ENCODE data around the gene LMNA.
A peak's percentile ranks its signal among the peaks of the same experiment; 100 is the strongest.
"Not testable (repeated sequence)": the region's sequence is repeated elsewhere in the genome, so short reads cannot be mapped to it uniquely, and the experiment has no call there.

LMNA gene

DNA sequence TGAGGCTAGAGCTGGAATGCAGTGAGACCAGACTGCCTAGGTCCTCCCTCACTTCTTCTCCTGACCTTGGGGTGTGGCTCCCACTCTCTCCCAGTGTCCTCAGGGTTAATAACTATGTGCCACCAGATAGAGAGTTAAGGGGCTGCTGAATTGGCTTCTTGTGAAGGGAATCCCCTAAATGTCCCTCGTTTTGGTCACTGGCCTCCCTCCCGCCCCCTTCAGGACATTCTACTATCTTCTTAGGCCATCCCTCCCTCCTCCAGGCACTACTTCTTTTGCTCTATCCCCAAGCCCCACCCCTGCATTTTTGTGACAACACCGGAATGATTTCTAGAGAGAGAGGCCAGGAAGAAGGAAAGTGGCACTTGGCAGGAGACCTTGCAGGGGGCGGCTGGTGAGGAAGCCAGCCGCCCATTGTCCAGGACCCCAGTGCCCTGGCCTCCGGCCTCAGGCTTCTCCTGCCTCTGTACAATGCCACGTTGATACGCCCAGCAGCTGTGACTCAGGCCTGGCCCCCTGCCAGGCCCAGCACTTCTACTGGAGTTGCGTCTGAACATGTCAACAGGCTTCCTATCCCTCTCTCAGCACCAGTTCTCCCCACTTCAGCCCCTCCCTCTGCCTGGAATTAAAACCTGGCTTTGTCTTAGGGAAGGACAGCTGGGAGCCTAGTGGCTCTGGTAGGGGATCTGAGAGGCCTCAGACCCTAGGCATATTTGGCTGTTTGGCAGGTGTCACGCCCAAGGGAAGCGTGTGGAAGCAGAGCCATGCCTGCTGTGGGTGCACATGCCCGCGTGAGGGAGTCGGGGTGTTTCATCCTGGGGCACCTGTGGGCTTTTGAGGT is 9.1 kb downstream of the LMNA start:
- peak; percentile 96 for DNase-seq

DNA sequence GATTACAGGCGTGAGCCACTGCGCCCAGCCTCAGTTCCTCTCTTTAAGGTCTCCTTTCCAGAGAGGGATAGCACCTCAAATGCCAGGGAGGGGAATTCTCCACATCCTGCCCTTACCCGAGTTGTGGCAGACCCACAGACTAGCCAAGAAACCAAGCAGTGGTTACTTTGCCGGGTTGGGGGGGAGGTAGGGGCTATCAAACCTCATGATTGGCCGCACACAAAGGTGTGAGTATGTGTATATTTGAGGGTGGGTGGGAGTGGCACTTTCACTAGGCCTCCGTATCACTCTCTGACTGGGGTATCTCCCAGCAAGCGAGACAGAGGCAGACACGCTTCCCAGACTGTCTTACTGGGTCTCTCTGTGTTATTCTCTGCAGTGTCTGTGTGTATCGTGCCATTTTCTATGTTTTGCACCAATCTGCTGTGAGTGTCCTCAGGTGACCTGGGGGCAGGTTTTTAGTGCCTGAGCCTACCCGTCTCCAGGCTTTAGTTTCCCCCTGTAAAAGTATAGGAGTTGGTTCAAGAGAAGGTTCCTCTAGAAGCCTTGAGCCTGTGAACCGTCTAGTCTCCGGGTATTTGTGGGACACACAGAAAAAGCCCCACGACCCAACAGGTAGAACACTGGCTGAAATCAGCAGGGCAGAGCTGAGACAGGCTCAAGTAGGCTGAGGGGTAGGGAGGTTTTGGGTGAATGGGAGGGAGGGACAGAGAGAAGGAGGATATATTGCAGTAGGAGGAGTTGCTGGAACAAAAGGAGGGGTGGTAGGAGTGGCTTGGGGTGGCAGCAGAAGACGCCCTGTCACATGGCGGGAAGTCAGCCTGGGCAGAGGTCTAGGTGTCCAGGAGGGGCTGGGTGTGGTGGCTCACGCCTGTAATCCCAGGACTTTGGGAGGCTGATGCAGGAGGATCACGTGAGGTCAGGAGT is 10.3 kb downstream of the LMNA start:
- peak; percentile 48 for DNase-seq

DNA sequence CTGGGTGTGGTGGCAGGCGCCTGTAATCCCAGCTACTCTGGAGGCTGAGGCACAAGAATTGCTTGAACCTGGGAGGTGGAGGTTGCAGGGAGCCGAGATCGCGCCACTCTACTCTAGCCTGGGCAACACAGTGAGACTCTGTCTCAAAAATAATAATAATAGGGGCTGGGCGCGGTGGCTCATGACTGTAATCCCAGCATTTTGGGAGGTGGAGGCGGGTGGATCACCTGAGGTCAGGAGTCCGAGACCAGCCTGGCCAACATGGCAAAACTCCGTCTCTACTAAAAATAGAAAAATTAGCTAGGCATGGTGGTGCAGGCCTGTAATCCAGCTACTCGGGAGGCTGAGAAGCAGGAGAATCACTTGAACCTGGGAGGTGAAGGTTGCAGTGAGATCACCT is 11.0 kb downstream of the LMNA start:
- DNase-seq: not testable (repeated sequence)

DNA sequence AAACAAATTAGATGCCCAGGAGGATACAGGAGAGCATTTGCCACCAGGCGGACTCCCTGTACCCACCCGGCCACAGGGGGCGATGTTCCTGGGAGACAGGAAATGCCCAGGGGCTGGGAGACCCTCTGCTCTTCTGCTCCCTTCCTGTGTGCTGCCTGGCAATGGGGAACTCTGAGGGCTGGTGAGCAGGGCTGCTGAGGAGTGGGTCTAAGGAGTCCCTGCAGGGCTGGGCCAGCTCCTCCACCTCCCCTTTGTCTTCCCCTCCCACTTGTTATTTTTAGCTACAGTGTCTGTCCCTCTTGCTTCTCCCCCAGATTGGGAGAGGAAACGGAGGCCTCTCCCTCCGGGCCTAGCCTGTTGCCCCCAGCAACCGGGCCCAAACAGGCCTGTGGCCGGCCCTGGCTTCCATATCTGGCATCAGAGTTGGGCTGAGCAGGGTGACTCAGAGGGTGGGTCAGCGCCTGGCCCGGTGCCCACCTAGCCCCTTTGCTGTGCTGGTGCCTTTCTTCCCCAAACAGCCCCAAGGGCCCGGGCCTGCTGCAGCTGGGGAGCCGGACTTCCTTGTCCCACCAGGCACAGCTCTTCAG is 11.6 kb downstream of the LMNA start:
- peak; percentile 98 for DNase-seq

DNA sequence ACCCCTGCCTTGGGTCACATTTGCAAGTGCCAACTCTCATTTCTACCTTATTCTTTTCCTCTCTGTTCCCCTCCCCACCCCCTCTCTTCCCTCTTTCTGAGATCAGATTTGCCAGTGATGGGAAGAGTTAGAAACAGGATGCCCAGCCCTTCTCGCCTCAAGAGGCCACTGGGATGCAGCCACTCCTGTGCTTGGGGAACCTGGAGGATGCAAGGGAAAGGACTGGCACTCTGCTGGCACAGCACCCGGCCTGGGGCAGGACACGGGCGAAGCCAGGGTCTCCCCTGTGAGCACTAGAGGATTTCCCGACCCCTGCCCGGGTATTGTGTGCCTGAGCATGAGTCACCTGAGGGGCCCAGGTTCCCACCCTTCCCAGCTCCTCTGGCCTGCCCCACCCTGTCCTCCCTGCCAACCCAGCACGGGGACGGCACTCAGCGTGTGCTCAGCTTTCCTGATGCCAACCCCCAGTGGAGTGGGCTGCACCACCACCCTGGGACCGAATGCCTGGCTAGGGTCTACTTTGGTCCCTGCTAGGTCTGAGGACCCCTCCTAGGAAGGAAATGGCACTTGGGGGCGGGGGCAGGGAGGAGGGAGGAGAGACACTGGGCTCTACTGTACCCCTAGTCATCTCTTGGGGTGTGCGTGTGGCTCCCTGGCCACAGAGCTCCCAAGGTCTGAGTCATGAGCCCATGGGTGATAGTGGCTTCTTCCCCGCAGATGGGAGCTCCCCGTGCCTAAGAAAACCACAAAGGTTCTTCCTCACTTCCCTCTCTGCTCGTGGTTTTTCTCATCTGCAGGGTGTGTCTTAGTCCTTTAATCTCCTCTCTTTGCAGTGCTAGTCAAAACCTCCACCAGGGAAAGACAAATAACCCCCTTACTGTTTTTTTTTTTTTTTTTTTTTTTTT is 12.4 kb downstream of the LMNA start:
- DNase-seq: peak; percentile 97

DNA sequence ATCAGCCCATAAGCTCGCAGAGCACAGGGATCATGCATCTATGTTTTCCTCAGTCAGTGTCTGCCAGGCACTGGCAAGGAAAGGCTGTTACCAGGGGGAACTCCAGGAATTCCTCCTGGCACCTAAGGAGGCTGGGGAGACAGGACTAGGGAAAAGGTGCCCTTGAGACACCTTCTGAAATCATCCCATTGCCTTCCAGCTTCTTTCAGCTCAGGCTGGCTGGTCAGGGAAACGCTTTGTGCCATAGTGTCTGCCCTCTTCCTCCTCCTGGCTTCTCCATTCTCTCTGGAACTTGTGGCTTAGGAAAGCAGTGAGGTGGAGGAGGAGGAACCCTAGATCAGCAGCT is 13.8 kb downstream of the LMNA start:
- no peak for DNase-seq

DNA sequence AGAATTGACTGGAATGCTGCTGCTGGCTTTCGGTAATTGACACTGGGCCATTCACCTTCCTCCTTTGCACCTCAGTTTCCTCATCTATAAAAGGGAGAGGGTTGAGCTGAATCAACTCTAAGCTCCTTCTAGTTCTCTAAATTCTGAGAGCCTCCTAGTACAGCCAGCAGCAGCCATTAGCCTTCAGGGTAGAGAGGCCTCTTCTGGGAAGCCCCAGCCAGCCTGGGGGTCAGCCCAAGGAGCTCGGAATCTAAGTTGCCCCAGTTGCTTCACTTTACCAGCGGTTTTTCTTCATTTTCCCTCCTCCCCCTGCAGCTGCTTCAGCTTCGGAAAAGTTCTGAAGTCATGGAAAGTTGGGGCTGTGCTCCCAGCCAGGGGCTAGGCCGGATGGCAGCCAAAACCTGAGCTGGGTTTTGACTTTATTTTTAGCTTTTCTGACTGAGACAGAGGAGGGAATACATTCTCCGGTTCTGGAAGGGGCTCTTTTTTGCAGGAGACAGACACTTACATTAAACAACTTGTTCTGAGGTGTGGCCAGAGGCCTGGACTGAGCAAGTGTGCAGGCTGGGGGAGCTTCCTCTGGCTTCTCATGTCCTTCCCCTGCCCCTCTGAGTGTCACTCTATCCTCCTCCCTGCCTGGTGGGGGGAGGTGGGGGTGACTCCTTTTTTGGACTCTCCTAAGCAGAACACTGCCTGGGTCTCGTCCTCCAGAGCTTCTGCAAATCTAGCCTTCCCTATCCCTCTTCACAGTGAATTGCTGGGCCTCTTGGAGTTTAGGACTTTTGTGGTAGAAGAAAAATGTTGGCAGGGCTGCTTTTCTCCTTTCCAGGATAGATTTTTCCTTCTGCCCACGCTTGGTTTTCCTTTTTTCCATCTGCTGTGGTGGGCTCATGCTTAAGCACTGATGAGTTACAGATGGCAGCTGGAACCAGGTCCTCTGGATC is 14.4 kb downstream of the LMNA start:
- peak; percentile 38 for DNase-seq

DNA sequence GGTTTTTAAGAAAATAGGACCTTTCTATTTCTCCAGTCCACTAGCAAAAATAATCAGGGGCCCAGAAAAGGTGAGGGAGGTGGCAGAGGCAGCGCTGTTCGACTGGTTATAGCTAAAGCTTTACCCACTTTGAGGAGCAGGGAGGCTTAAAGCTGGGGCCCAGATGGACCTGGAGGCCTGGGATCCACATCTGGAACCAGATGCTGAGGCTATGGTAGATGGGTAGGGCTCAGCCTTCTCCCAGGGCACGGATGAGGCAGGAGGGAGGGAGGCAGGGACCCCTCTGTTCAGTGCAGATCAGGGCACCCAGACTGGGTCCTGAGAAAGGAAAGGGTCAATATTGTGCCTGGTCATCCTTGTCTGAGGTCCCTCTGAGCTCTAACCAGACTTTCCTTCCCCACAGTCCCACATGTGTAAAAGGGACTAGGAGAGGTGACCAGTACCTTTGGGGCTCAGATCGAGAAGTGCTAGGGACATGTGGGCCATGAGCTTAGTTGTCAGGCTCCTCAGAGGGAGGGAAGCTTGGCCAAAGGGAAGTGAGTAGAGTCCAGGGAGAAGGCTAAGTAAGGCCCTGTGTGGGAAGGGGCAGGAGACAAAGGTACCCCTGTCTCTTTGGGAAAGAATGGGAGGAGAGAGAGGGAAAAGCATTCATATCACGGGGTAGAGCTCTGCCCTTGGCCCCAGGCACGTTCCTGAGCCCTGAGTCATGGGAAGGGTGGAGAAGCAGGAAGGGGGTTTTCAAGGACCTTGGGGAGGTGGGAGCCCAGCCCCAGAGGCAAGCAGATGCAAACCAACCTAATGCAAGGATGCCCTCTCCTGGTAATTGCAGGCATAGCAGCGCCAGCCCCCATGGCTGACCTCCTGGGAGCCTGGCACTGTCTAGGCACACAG is 15.4 kb downstream of the LMNA start:
- peak; percentile 89 for DNase-seq

DNA sequence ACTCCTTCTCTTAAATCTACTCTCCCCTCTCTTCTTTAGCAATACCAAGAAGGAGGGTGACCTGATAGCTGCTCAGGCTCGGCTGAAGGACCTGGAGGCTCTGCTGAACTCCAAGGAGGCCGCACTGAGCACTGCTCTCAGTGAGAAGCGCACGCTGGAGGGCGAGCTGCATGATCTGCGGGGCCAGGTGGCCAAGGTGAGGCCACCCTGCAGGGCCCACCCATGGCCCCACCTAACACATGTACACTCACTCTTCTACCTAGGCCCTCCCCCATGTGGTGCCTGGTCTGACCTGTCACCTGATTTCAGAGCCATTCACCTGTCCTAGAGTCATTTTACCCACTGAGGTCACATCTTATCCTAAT is 16.0 kb downstream of the LMNA start:
- DNase-seq: no peak

DNA sequence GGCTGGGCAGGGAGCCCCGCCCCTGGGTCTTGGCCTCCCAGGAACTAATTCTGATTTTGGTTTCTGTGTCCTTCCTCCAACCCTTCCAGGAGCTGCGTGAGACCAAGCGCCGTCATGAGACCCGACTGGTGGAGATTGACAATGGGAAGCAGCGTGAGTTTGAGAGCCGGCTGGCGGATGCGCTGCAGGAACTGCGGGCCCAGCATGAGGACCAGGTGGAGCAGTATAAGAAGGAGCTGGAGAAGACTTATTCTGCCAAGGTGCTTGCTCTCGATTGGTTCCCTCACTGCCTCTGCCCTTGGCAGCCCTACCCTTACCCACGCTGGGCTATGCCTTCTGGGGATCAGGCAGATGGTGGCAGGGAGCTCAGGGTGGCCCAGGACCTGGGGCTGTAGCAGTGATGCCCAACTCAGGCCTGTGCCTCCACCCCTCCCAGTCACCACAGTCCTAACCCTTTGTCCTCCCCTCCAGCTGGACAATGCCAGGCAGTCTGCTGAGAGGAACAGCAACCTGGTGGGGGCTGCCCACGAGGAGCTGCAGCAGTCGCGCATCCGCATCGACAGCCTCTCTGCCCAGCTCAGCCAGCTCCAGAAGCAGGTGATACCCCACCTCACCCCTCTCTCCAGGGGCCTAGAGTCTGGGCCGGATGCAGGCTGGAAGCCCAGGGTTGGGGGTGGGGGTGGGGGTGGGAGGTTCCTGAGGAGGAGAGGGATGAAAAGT is 20.4 kb downstream of the LMNA start:
- no peak for DNase-seq

DNA sequence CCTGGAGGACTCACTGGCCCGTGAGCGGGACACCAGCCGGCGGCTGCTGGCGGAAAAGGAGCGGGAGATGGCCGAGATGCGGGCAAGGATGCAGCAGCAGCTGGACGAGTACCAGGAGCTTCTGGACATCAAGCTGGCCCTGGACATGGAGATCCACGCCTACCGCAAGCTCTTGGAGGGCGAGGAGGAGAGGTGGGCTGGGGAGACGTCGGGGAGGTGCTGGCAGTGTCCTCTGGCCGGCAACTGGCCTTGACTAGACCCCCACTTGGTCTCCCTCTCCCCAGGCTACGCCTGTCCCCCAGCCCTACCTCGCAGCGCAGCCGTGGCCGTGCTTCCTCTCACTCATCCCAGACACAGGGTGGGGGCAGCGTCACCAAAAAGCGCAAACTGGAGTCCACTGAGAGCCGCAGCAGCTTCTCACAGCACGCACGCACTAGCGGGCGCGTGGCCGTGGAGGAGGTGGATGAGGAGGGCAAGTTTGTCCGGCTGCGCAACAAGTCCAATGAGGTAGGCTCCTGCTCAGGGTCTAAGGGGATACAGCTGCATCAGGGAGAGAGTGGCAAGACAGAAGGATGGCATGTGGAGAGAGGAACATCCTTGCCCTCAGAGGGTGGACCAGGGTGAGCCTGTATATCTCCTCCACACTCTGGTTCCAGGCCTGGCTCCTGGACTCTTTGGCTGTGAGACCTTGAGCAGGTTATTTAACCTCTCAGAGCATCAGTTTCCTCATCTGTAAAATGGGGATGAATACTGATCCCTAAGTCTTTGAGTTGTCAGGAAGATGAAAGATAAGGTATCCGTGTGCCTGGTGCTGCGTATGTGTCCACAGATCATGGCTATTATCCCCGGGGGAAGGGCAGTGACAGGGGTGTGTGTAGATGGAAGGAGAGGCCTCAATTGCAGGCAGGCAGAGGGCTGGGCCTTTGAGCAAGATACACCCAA is 21.7 kb downstream of the LMNA start:
- DNase-seq: no peak

DNA sequence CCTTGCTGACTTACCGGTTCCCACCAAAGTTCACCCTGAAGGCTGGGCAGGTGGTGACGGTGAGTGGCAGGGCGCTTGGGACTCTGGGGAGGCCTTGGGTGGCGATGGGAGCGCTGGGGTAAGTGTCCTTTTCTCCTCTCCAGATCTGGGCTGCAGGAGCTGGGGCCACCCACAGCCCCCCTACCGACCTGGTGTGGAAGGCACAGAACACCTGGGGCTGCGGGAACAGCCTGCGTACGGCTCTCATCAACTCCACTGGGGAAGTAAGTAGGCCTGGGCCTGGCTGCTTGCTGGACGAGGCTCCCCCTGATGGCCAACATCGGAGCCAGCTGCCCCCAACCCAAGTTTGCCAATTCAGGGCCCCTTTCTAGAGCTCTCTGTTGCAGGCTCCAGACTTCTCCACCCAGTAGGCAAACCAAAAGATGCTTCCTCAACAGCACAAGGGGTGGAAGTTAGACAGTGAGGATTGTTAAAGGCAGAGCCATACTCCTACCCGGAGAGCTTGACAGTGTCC is 22.5 kb downstream of the LMNA start:
- no peak for DNase-seq

DNA sequence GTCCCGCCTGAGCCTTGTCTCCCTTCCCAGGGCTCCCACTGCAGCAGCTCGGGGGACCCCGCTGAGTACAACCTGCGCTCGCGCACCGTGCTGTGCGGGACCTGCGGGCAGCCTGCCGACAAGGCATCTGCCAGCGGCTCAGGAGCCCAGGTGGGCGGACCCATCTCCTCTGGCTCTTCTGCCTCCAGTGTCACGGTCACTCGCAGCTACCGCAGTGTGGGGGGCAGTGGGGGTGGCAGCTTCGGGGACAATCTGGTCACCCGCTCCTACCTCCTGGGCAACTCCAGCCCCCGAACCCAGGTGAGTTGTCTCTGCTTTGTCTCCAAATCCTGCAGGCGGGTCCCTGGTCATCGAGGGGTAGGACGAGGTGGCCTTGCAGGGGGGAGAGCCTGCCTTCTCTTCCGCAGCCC is 24.0 kb downstream of the LMNA start:
- no peak for DNase-seq

DNA sequence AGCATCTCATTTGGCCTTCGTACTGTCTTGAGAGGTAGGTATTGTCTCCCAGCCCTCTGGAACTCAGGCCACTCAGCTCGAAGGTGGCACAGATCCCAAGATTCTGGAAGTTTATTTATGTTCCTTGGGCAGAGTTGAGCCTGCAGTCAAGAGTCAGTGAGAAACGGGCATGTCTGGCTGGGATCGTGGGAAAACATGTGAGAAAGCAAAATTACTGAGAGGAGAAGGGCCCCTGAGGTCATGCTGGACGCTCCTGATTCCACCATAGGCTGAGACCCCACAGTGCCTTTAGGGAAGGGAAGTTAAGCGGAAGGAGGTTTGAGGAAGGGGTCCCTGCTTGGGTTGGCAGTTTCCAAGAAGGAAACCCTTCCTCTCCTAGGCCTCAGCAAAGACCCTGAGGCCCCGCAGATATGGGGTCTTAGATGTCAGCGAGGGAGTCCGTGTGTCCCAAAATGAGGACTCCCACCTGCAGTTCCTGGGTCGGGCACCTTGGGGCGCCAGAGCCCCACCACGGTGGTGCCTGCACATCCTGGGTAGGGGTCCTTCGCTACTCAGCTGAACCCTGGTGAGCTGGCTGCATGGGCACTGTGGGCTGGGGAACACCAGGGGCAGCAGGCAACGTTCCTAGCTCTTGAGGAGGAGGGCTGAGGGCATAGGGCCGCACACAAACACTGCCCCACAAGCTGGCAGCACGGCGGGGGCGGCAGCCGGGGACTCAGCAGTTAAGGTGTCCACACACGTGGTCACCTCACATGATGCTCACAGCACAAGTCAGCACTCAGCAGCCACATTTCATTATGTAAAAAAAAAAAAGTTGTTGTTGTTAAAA is 26.6 kb downstream of the LMNA start:
- peak; percentile 44 for DNase-seq

DNA sequence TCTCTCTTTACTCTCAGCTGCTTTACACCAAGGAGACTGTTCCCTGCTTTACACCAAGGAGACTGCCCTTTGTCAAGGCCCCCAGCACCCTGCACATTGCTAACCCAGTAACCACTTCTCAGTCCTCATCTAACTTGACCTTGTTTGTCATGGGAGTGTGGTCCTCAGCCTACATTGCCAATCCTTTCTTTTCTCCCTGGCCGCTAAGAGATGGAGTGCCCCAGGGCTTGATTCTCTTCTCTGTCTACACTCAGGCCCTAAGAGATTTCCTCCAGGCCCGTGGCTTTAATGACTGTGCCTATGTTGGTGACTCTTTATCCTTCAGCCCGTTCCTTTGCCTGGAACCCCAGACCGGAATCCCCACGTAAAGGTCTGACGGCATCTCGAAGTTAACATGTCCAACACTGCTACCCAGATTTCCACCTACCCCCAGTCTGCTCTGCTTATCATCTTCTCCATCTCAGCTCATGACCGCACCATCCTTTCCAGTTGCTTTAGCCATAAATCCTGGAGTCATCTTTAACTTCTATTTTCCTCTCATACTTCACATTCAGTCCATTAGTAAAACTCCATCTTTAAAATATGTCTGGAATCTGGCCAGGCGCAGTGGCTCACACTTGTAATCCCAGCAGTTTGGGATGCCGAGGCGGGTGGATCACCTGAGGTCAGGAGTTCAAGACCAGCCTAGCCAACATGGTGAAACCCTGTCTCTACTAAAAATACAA is 29.4 kb downstream of the LMNA start:
- no peak for DNase-seq

DNA sequence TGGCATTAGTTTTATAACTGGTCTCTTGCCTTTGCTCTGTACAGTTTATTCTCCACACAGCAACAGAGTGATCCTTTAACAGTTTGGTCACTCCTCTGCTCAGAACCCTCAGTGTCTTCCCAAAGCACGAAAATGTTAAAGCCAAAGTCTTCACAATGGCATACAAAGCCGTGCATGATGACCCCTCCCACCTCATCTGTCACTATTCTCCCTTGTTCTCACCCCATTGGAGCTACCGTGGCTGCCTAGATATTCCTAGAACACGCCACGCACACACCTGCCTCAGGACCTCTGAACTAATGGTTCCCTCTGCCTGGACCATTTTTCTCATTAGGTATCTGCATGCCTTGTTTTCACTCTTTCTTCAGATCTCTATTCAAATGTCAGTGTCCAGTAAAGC is 30.2 kb downstream of the LMNA start:
- no peak for DNase-seq

DNA sequence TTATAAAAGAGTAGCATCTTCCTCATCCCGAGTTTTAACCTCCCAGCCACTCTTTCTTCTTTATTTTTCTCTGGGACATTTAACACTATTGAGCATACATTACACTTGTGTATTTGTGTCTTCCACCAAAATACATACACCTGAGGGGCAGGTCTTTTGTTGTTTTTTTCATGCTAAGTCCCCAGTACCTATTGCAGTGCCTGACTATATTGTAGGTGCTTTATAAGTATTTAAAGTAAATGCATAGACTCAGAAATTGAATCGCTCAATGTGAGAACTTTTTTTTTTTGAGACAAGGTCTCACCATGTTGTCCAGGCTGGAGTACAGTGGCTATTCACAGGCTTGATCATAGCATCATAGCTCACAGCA is 31.1 kb downstream of the LMNA start:
- no peak for DNase-seq

Data from OCI-M1 (cell line).